MM.1S (cell line): Measurements from ENCODE around the gene STMN3.

ENCODE experiments used
- DNase-seq: peaks from one replicate; pipeline ENCODE4 v3.0.0-alpha.2; 2015
- H2AFZ ChIP-seq: fragments of 300-600 bp; sonication (generic); 2 replicates; pipeline ENCODE4 v1.6.0; 2016; ENCODE audit warnings: antibody characterized with exemption, low read length
- H3F3A ChIP-seq: fragments of 300-600 bp; sonication (generic); 2 replicates; pipeline ENCODE4 v1.6.1; 2016; ENCODE audit warnings: mild to moderate bottlenecking, antibody characterized with exemption, low read length, moderate library complexity, mixed read lengths; ENCODE audit not compliant: insufficient read depth
- H3K27ac ChIP-seq: fragments of 300-600 bp; sonication (generic); 2 replicates; pipeline ENCODE4 v1.5.1; 2016; ENCODE audit warnings: mild to moderate bottlenecking, low read length
- H3K27me3 ChIP-seq: fragments of 300-600 bp; sonication (generic); replicated peaks from 2 replicates; pipeline ENCODE4 v1.6.0; 2016; ENCODE audit warnings: low read length; ENCODE audit not compliant: insufficient read depth
- H3K36me3 ChIP-seq: fragments of 300-600 bp; sonication (generic); replicated peaks from 2 replicates; pipeline ENCODE4 v1.6.1; 2016; ENCODE audit warnings: mild to moderate bottlenecking, low read length, mixed read lengths; ENCODE audit not compliant: insufficient read depth
- H3K4me1 ChIP-seq: fragments of 300-600 bp; sonication (generic); 2 replicates; pipeline ENCODE4 v1.6.1; 2016; ENCODE audit warnings: low read length, mixed read lengths
- H3K4me2 ChIP-seq: fragments of 300-600 bp; sonication (generic); 2 replicates; pipeline ENCODE4 v1.6.0; 2016; ENCODE audit warnings: low read depth, low read length
- H3K4me3 ChIP-seq: fragments of 300-600 bp; sonication (generic); 2 replicates; pipeline ENCODE4 v1.5.1; 2016; ENCODE audit warnings: low read length, mixed read lengths
- H3K79me2 ChIP-seq: fragments of 300-600 bp; sonication (generic); 2 replicates; pipeline ENCODE4 v1.6.1; 2016; ENCODE audit warnings: mixed run types, low read length, mixed read lengths
- H3K9ac ChIP-seq: fragments of 300-600 bp; sonication (generic); 2 replicates; pipeline ENCODE4 v1.6.1; 2016; ENCODE audit warnings: low read length, mixed read lengths
- H3K9me2 ChIP-seq: fragments of 300-600 bp; sonication (generic); replicated peaks from 2 replicates; pipeline ENCODE4 v1.6.1; 2016; ENCODE audit warnings: mild to moderate bottlenecking, low read length, mixed read lengths; ENCODE audit not compliant: insufficient read depth
- H3K9me3 ChIP-seq: fragments of 300-600 bp; sonication (generic); replicated peaks from 2 replicates; pipeline ENCODE4 v1.6.1; 2016; ENCODE audit warnings: mild to moderate bottlenecking, low read length, mixed read lengths; ENCODE audit not compliant: insufficient read depth
- H4K20me1 ChIP-seq: fragments of 300-600 bp; sonication (generic); 2 replicates; pipeline ENCODE4 v1.6.1; 2016; ENCODE audit warnings: mild to moderate bottlenecking, low read length, moderate library complexity, mixed read lengths; ENCODE audit not compliant: insufficient read depth
- CTCF ChIP-seq: fragments of 300-600 bp; sonication (generic); IDR thresholded peaks from 2 replicates; pipeline ENCODE4 v1.5.1; 2016; ENCODE audit warnings: antibody characterized with exemption, low read length, mixed read lengths
- EZH2 ChIP-seq: fragments of 300-600 bp; sonication (generic); optimal IDR thresholded peaks from 2 replicates; pipeline ENCODE3; 2017; ENCODE audit warnings: low read depth, mild to moderate bottlenecking, antibody characterized with exemption, low read length, mixed read lengths
- EZH2phosphoT487 ChIP-seq: fragments of 300-600 bp; sonication (generic); IDR thresholded peaks from 2 replicates; pipeline ENCODE4 v1.6.1; 2018; ENCODE audit warnings: antibody characterized with exemption, low read length

The STMN3 gene

GRCh38 chr20:63598479-63599395 is 54.5 kb downstream of the STMN3 start:
- Histone ChIP-seq H4K20me1 (no peaks in the 10 kb centered on the region), H3K36me3 (peaks cover 10% of the 10 kb centered on the region; the same call in 1 of the 2 replicates), H3K9me3 (no peaks in the 10 kb centered on the region), H3K27me3 (no peaks in the 10 kb centered on the region), H3K4me2 (no peak overlapping the region), H3K4me3 (no peak overlapping the region), H2AFZ (no peak overlapping the region), H3F3A (no peaks in the 10 kb centered on the region), H3K79me2 (no peaks in the 10 kb centered on the region), H3K9me2 (no peaks in the 10 kb centered on the region), H3K27ac (no peak overlapping the region), H3K9ac (no peak overlapping the region), H3K4me1 (no peaks in the 10 kb centered on the region)
- TF ChIP-seq CTCF (no peak), EZH2 (no peak), EZH2phosphoT487 (no peak)
- DNase-seq = no peak

DNA sequence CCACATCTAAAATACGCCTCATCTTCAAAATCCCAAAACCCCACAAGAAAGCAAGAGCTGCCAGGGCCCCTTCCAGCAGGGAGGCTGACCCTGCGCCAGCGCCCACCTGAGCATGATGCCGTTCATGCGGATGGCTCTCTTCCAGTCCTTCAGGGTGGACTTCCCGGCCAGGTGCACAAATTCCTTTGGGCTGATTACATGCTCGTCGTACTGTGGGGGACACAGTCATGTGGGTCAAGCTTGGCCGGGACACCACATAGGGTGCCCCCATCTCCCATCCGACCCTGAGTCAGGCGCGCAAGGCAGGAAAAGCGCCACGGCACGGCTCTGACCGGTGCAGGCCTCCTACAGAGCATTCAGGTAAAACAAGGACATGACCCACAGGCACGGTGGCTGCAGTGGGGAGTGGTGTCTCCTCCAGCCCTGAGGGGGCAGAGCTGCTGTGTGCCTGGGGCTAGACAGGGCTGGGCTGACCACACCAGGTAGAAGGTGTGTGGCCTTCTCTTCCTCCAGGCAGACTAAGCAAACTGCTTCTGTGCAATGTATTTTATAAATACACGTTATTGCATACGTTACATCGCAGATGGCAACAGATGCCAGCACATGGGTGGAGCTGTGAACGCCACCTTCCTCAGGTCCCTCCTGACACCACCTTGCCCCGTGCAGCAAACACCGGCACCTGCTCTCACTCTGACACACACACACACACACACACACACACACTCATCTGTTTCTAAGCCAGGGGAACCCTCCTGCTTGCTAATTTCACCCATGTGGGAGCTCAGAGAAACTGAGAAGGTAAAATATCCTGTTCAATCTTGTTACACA is 55.4 kb downstream of the STMN3 start:
- Histone ChIP-seq H3F3A (no peaks in the 10 kb centered on the region), H3K9me3 (no peaks in the 10 kb centered on the region), H3K4me1 (no peaks in the 10 kb centered on the region), H3K4me2 (no peak overlapping the region), H3K4me3 (no peak overlapping the region), H3K9ac (no peak overlapping the region), H3K9me2 (no peaks in the 10 kb centered on the region), H3K79me2 (no peaks in the 10 kb centered on the region), H3K27me3 (no peaks in the 10 kb centered on the region), H3K36me3 (peaks cover 7% of the 10 kb centered on the region; the same call in 1 of the 2 replicates), H3K27ac (no peak overlapping the region), H2AFZ (no peak overlapping the region), H4K20me1 (no peaks in the 10 kb centered on the region)
- DNase-seq = no peak
- no peak for TF ChIP-seq CTCF
- TF ChIP-seq EZH2 = no peak
- no peak for TF ChIP-seq EZH2phosphoT487

- Histone ChIP-seq H3K9ac (no peak overlapping the region), H3K36me3 (no peaks in the 10 kb centered on the region; the same call in 1 of the 2 replicates), H3K4me2 (no peak overlapping the region), H3K9me2 (no peaks in the 10 kb centered on the region), H4K20me1 (no peaks in the 10 kb centered on the region), H3K9me3 (no peaks in the 10 kb centered on the region), H3K27ac (no peak overlapping the region), H3K4me1 (no peaks in the 10 kb centered on the region), H3F3A (no peaks in the 10 kb centered on the region), H3K4me3 (no peak overlapping the region), H2AFZ (no peak overlapping the region), H3K27me3 (no peaks in the 10 kb centered on the region), H3K79me2 (no peaks in the 10 kb centered on the region)
- no peak for TF ChIP-seq EZH2phosphoT487
- no peak for TF ChIP-seq EZH2
- TF ChIP-seq CTCF = no peak
- DNase-seq = no peak
Measured at GRCh38 chr20:63596423-63596822, 56.8 kb downstream of the STMN3 start.
